Neural crest cell (in vitro differentiated cells): ENCODE results near the gene ADAMTS1. TPM values are rescaled to one million over a fixed set of nuclear protein-coding genes. Genes with fewer than 3 reads are reported as not detected.

Experiments used
- DNase-seq: peaks from one replicate; pipeline ENCODE4 v3.0.0; 2021; ENCODE audit warnings: low read depth, mixed read lengths, low spot score
- H3K27ac Mint-ChIP-seq: one replicate; pipeline ENCODE4 v1.8.0; 2021; ENCODE audit warnings: mild to moderate bottlenecking, mixed read lengths; ENCODE audit not compliant: unreplicated experiment
- H3K27me3 Mint-ChIP-seq: 2 replicates; pipeline ENCODE4 v1.8.0; 2021; ENCODE audit warnings: low read depth, mild to moderate bottlenecking, mixed read lengths
- H3K36me3 Mint-ChIP-seq: 2 replicates; pipeline ENCODE4 v1.8.0; 2021; ENCODE audit warnings: low read depth, mild to moderate bottlenecking, mixed read lengths
- H3K4me1 Mint-ChIP-seq: 2 replicates; pipeline ENCODE4 v1.8.0; 2021; ENCODE audit warnings: mixed read lengths
- H3K4me3 Mint-ChIP-seq: one replicate; pipeline ENCODE4 v1.8.0; 2021; ENCODE audit warnings: mild to moderate bottlenecking, mixed read lengths
- H3K9me3 Mint-ChIP-seq: 2 replicates; pipeline ENCODE4 v1.8.0; 2021; ENCODE audit warnings: mixed read lengths
- CTCF ChIP-seq: fragments of 200-600 bp; sonication (generic); conservative IDR thresholded peaks from 2 replicates; pipeline ENCODE4 v1.5.0; 2021; ENCODE audit warnings: antibody characterized with exemption, mild to moderate bottlenecking
- total RNA-seq: library from RNA; stranded (reverse); gene quantifications from 2 replicates; pipeline ENCODE4 v1.2.1, GENCODE V29; 2021

The ADAMTS1 gene
- total RNA-seq, 1 donor from 2014 or later: 31.9 TPM

GRCh38 chr21:26834181-26834905, 10.9 kb downstream of the ADAMTS1 start:
- peak; percentile 60 for TF ChIP-seq CTCF
- H3K4me3 Mint-ChIP-seq: no peak overlapping the region
- no peak for DNase-seq
- H3K36me3 Mint-ChIP-seq: peaks cover 9% of the 10 kb centered on the region
- H3K27me3 Mint-ChIP-seq: no peaks in the 10 kb centered on the region
- H3K27ac Mint-ChIP-seq: no peak overlapping the region
- H3K4me1 Mint-ChIP-seq: peaks cover 7% of the 10 kb centered on the region
- H3K9me3 Mint-ChIP-seq: no peaks in the 10 kb centered on the region

- peaks cover 6% of the 10 kb centered on the region for H3K4me1 Mint-ChIP-seq
- peaks cover 8% of the 10 kb centered on the region for H3K36me3 Mint-ChIP-seq
- TF ChIP-seq CTCF: no peak
- DNase-seq: no peak
- H3K4me3 Mint-ChIP-seq: peak overlapping the region; percentile 11
- H3K27ac Mint-ChIP-seq: no peak overlapping the region
- H3K9me3 Mint-ChIP-seq: no peaks in the 10 kb centered on the region
- no peaks in the 10 kb centered on the region for H3K27me3 Mint-ChIP-seq
Measured at GRCh38 chr21:26833460-26833939, 11.7 kb downstream of the ADAMTS1 start.

GRCh38 chr21:26833011-26833410, 12.2 kb downstream of the ADAMTS1 start:
- no peaks in the 10 kb centered on the region for H3K9me3 Mint-ChIP-seq
- no peak overlapping the region for H3K4me3 Mint-ChIP-seq
- peaks cover 4% of the 10 kb centered on the region for H3K4me1 Mint-ChIP-seq
- no peaks in the 10 kb centered on the region for H3K27me3 Mint-ChIP-seq
- no peak for TF ChIP-seq CTCF
- peaks cover 6% of the 10 kb centered on the region for H3K36me3 Mint-ChIP-seq
- no peak overlapping the region for H3K27ac Mint-ChIP-seq
- DNase-seq: no peak

- no peak overlapping the region for H3K4me3 Mint-ChIP-seq
- TF ChIP-seq CTCF: no peak
- H3K9me3 Mint-ChIP-seq: no peaks in the 10 kb centered on the region
- DNase-seq: no peak
- no peaks in the 10 kb centered on the region for H3K27me3 Mint-ChIP-seq
- no peak overlapping the region for H3K27ac Mint-ChIP-seq
- H3K36me3 Mint-ChIP-seq: peaks cover 4% of the 10 kb centered on the region
- peaks cover 3% of the 10 kb centered on the region for H3K4me1 Mint-ChIP-seq
Measured at GRCh38 chr21:26832546-26832945, 12.7 kb downstream of the ADAMTS1 start.

- no peak overlapping the region for H3K27ac Mint-ChIP-seq
- no peaks in the 10 kb centered on the region for H3K9me3 Mint-ChIP-seq
- no peaks in the 10 kb centered on the region for H3K27me3 Mint-ChIP-seq
- H3K36me3 Mint-ChIP-seq: peaks cover 5% of the 10 kb centered on the region
- H3K4me3 Mint-ChIP-seq: no peak overlapping the region
- no peaks in the 10 kb centered on the region for H3K4me1 Mint-ChIP-seq
- DNase-seq: no peak
- no peak for TF ChIP-seq CTCF
Measured at GRCh38 chr21:26826801-26827200, 18.4 kb downstream of the ADAMTS1 start.
